H9 (cell line): Measurements from ENCODE around the gene DENND1C. TPM values are rescaled to one million over a fixed set of nuclear protein-coding genes. Genes with fewer than 3 reads are reported as not detected.

Experiments
- DNase-seq: peaks from one replicate; pipeline ENCODE4 v3.0.0-alpha.2; 2017
- H2AFZ ChIP-seq: one replicate; pipeline ENCODE4 v1.6.1; 2013; ENCODE audit warnings: mild to moderate bottlenecking, low read length, control low read depth, moderate library complexity
- H2AK5ac ChIP-seq: 2 replicates; pipeline ENCODE4 v1.6.1; 2013; ENCODE audit warnings: low read length, control low read depth, mixed read lengths; ENCODE audit not compliant: insufficient read length
- H2BK120ac ChIP-seq: one replicate; pipeline ENCODE4 v1.6.1; 2013; ENCODE audit warnings: low read depth, mild to moderate bottlenecking, low read length, control low read depth, inconsistent platforms; ENCODE audit not compliant: poor library complexity, severe bottlenecking
- H2BK12ac ChIP-seq: 2 replicates; pipeline ENCODE4 v1.6.1; 2013; ENCODE audit warnings: low read length, control low read depth, mixed read lengths, low read depth; ENCODE audit not compliant: insufficient read length
- H2BK15ac ChIP-seq: 2 replicates; pipeline ENCODE4 v1.6.1; 2013; ENCODE audit warnings: low read depth, low read length, control low read depth
- H2BK20ac ChIP-seq: one replicate; pipeline ENCODE4 v1.6.1; 2013; ENCODE audit warnings: low read depth, mild to moderate bottlenecking, low read length, control low read depth, inconsistent platforms; ENCODE audit not compliant: poor library complexity, severe bottlenecking
- H2BK5ac ChIP-seq: 2 replicates; pipeline ENCODE4 v1.6.1; 2013; ENCODE audit warnings: low read length, control low read depth, mixed read lengths; ENCODE audit not compliant: insufficient read length
- H3K14ac ChIP-seq: 2 replicates; pipeline ENCODE4 v1.6.1; 2013; ENCODE audit warnings: low read length, control low read depth; ENCODE audit not compliant: insufficient read depth
- H3K18ac ChIP-seq: 2 replicates; pipeline ENCODE4 v1.6.1; 2013; ENCODE audit warnings: low read depth, mild to moderate bottlenecking, mixed read lengths, low read length, control low read depth; ENCODE audit not compliant: insufficient read length
- H3K23ac ChIP-seq: 2 replicates; pipeline ENCODE4 v1.6.1; 2013; ENCODE audit warnings: low read length, control low read depth, mixed read lengths, low read depth; ENCODE audit not compliant: insufficient read length
- H3K23me2 ChIP-seq: 2 replicates; pipeline ENCODE4 v1.6.1; 2013; ENCODE audit warnings: low read depth, mild to moderate bottlenecking, mixed read lengths, low read length, control low read depth; ENCODE audit not compliant: insufficient read length, poor library complexity, severe bottlenecking
- H3K27ac ChIP-seq: 2 replicates; pipeline ENCODE4 v1.5.1; 2013; ENCODE audit warnings: low read length, control low read depth, mixed read lengths, low read depth; ENCODE audit not compliant: insufficient read length
- H3K27me3 ChIP-seq: 2 replicates; pipeline ENCODE4 v1.6.1; 2013; ENCODE audit warnings: low read length, control low read depth, inconsistent platforms; ENCODE audit not compliant: insufficient read depth
- H3K4ac ChIP-seq: 2 replicates; pipeline ENCODE4 v1.6.1; 2013; ENCODE audit warnings: low read depth, mild to moderate bottlenecking, control low read depth, inconsistent platforms, low read length, moderate library complexity
- H3K4me1 ChIP-seq: 2 replicates; pipeline ENCODE4 v1.6.1; 2013; ENCODE audit warnings: low read length, control low read depth, inconsistent platforms; ENCODE audit not compliant: insufficient read depth
- H3K4me2 ChIP-seq: 2 replicates; pipeline ENCODE4 v1.6.1; 2013; ENCODE audit warnings: low read length, control low read depth, mixed read lengths; ENCODE audit not compliant: insufficient read length, insufficient read depth
- H3K56ac ChIP-seq: 2 replicates; pipeline ENCODE4 v1.6.1; 2013; ENCODE audit warnings: low read depth, mild to moderate bottlenecking, mixed read lengths, low read length, control low read depth; ENCODE audit not compliant: insufficient read length
- H3K79me1 ChIP-seq: 2 replicates; pipeline ENCODE4 v1.6.1; 2013; ENCODE audit warnings: low read depth, mild to moderate bottlenecking, moderate library complexity, low read length, control low read depth, inconsistent platforms; ENCODE audit not compliant: insufficient read depth, poor library complexity, severe bottlenecking
- H3K79me2 ChIP-seq: 2 replicates; pipeline ENCODE4 v1.6.1; 2013; ENCODE audit warnings: low read length, control low read depth, inconsistent platforms; ENCODE audit not compliant: insufficient read depth
- H3K9ac ChIP-seq: 2 replicates; pipeline ENCODE4 v1.6.1; 2013; ENCODE audit warnings: low read length, control low read depth, mixed read lengths; ENCODE audit not compliant: insufficient read length; ENCODE audit errors: extremely low read depth
- H3K9me3 ChIP-seq: one replicate; pipeline ENCODE4 v1.6.1; 2013; ENCODE audit warnings: low read depth, low read length, inconsistent platforms; ENCODE audit not compliant: control insufficient read depth
- H3T11ph ChIP-seq: one replicate; pipeline ENCODE4 v1.6.1; 2013; ENCODE audit warnings: mild to moderate bottlenecking, low read length, control low read depth, inconsistent platforms
- H4K20me1 ChIP-seq: one replicate; pipeline ENCODE4 v1.6.1; 2013; ENCODE audit not compliant: control insufficient read depth, insufficient read length, insufficient read depth
- H4K5ac ChIP-seq: 2 replicates; pipeline ENCODE4 v1.6.1; 2013; ENCODE audit warnings: low read depth, mild to moderate bottlenecking, mixed read lengths, low read length, control low read depth; ENCODE audit not compliant: insufficient read length
- H4K8ac ChIP-seq: replicated peaks from 2 replicates; pipeline ENCODE4 v1.6.1; 2013; ENCODE audit warnings: low read length, control low read depth, mixed read lengths, low read depth; ENCODE audit not compliant: insufficient read length
- H4K91ac ChIP-seq: 2 replicates; pipeline ENCODE4 v1.6.1; 2013; ENCODE audit warnings: low read depth, mild to moderate bottlenecking, moderate library complexity, mixed read lengths, low read length, control low read depth; ENCODE audit not compliant: insufficient read length
- H3K27ac Mint-ChIP-seq, 3 experiments: 2 replicates in 2 of 3; 3 replicates in 1 of 3; pipeline ENCODE4 v1.8.0; 2020 to 2021; ENCODE audit warnings: mixed read lengths in 3 of 3, mild to moderate bottlenecking in 1 of 3, moderate library complexity in 1 of 3
- H3K27me3 Mint-ChIP-seq: 2 replicates; pipeline ENCODE4 v1.8.0; 2021; ENCODE audit warnings: low read depth, mild to moderate bottlenecking, moderate library complexity, mixed read lengths
- H3K36me3 Mint-ChIP-seq, 3 experiments: 2 replicates in 2 of 3; 3 replicates in 1 of 3; pipeline ENCODE4 v1.8.0; 2020 to 2021; ENCODE audit warnings: low read depth in 3 of 3, mixed read lengths in 3 of 3; ENCODE audit not compliant: insufficient read depth in 1 of 3
- H3K4me1 Mint-ChIP-seq, 2 experiments: 2 replicates each; pipeline ENCODE4 v1.8.0; 2020; ENCODE audit warnings: mixed read lengths in 2 of 2
- H3K4me3 Mint-ChIP-seq, 2 experiments: 2 replicates in 1 of 2; 3 replicates in 1 of 2; pipeline ENCODE4 v1.8.0; 2020 to 2021; ENCODE audit warnings: mild to moderate bottlenecking in 2 of 2, mixed read lengths in 2 of 2, moderate library complexity in 1 of 2
- H3K9me3 Mint-ChIP-seq, 2 experiments: 2 replicates in 1 of 2; 3 replicates in 1 of 2; pipeline ENCODE4 v1.8.0; 2020; ENCODE audit warnings: mild to moderate bottlenecking in 2 of 2, mixed read lengths in 2 of 2, moderate library complexity in 1 of 2
- WGBS: extraction: QIAGEN DNeasy Blood & Tissue Kit; methylation state at CpG from one replicate; pipeline ENCODE4 v1.1.7; 2013; ENCODE audit warnings: missing lambda C conversion rate, low lambda C conversion rate, mixed read lengths; ENCODE audit not compliant: insufficient read length; ENCODE audit errors: extremely low coverage; 5-methylcytosine and 5-hydroxymethylcytosine counted together
- total RNA-seq: library from RNA; stranded (reverse); gene quantifications from 2 replicates; pipeline ENCODE4 v1.2.1, GENCODE V29; 2021
- TF ChIP-seq, protein P1 (sequence below): fragments of 200-600 bp; sonication (generic); conservative IDR thresholded peaks from 3 replicates; pipeline ENCODE4 v1.8.0; 2021; ENCODE audit warnings: antibody characterized with exemption, mild to moderate bottlenecking

Gene DENND1C
- total RNA-seq, 1 experiment from 2014 or later: 2.4 TPM

GRCh38 chr19:6514926-6515544, 33.4 kb upstream of the DENND1C start:
- Histone ChIP-seq H3K14ac (no peak overlapping the region), H2BK5ac (no peak overlapping the region), H3K4me1 (peaks cover 4% of the 10 kb centered on the region; the same call in 1 of the 2 replicates), H4K8ac (no peak overlapping the region), H3K18ac (no peak overlapping the region), H2BK12ac (no peak overlapping the region), H3K79me2 (no peaks in the 10 kb centered on the region), H2AFZ (no peak overlapping the region), H2AK5ac (no peak overlapping the region), H3T11ph (no peak overlapping the region), H3K4ac (no peak overlapping the region), H4K5ac (no peak overlapping the region), H2BK20ac (no peak overlapping the region), H3K56ac (no peak overlapping the region), H4K20me1 (no peaks in the 10 kb centered on the region), H3K9ac (no peak overlapping the region), H3K9me3 (no peaks in the 10 kb centered on the region), H4K91ac (no peak overlapping the region), H2BK15ac (no peak overlapping the region), H3K27me3 (no peaks in the 10 kb centered on the region), H2BK120ac (no peak overlapping the region), H3K23me2 (peaks cover 8% of the 10 kb centered on the region), H3K4me2 (no peak overlapping the region), H3K79me1 (no peaks in the 10 kb centered on the region), H3K23ac (no peak overlapping the region), H3K27ac (no peak overlapping the region)
- no peak for DNase-seq
- Mint-ChIP-seq H3K4me3 (peak overlapping the region in 1 of 2 experiments; percentile 59; a peak in 1 of 5 replicates), H3K36me3 (no peaks in the 10 kb centered on the region; a peak in 1 of 7 replicates), H3K27me3 (peaks cover 7% of the 10 kb centered on the region; the same call in 1 of the 2 replicates), H3K27ac (no peak overlapping the region), H3K9me3 (no peaks in the 10 kb centered on the region; a peak in 2 of 5 replicates), H3K4me1 (peaks cover 8 to 23% of the 10 kb centered on the region in 2 experiments)
- TF ChIP-seq, protein P1, sequence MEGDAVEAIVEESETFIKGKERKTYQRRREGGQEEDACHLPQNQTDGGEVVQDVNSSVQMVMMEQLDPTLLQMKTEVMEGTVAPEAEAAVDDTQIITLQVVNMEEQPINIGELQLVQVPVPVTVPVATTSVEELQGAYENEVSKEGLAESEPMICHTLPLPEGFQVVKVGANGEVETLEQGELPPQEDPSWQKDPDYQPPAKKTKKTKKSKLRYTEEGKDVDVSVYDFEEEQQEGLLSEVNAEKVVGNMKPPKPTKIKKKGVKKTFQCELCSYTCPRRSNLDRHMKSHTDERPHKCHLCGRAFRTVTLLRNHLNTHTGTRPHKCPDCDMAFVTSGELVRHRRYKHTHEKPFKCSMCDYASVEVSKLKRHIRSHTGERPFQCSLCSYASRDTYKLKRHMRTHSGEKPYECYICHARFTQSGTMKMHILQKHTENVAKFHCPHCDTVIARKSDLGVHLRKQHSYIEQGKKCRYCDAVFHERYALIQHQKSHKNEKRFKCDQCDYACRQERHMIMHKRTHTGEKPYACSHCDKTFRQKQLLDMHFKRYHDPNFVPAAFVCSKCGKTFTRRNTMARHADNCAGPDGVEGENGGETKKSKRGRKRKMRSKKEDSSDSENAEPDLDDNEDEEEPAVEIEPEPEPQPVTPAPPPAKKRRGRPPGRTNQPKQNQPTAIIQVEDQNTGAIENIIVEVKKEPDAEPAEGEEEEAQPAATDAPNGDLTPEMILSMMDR: no peak
- no CpG with 5 or more reads among the region's 15 CpGs for WGBS
